ENCODE data around the gene LMAN2L.

The LMAN2L gene

GRCh38 chr2:96689431-96689991, 50.4 kb downstream of the LMAN2L start:
- Histone ChIP-seq H3K27ac (replicated peaks) (no peak overlapping the region), H3K27me3 (ENCODE audit: insufficient read depth, poor library complexity, severe bottlenecking) (no peaks in the 10 kb centered on the region), H3K4me3 (replicated peaks; ENCODE audit: insufficient read depth, low read length) (no peak overlapping the region)
- TF ChIP-seq REST (IDR thresholded peaks at IDR 0.05; ENCODE audit: insufficient replicate concordance, low read depth) = no peak
- TF ChIP-seq CTCF (IDR thresholded peaks at IDR 0.05; ENCODE audit: insufficient read depth, low read length) = no peak
- TF ChIP-seq SPI1 (IDR thresholded peaks at IDR 0.05; ENCODE audit: borderline replicate concordance, low read depth) = no peak
- TF ChIP-seq GABPA (IDR thresholded peaks at IDR 0.05; ENCODE audit: low read depth) = no peak
- no peak for TF ChIP-seq POLR2AphosphoS5 (IDR thresholded peaks at IDR 0.05; ENCODE audit: low read depth)
- DNase-seq (ENCODE audit: low read depth in 1 of 2, low spot score in 1 of 2) = no peak

GRCh38 chr2:96688649-96689430, 51.0 kb downstream of the LMAN2L start:
- no peak overlapping the region for H3K4me3 ChIP-seq (replicated peaks; ENCODE audit: insufficient read depth, low read length)
- no peaks in the 10 kb centered on the region for H3K27me3 ChIP-seq (ENCODE audit: insufficient read depth, poor library complexity, severe bottlenecking)
- TF ChIP-seq REST (IDR thresholded peaks at IDR 0.05; ENCODE audit: insufficient replicate concordance, low read depth) (no peak), POLR2AphosphoS5 (IDR thresholded peaks at IDR 0.05; ENCODE audit: low read depth) (no peak), CTCF (IDR thresholded peaks at IDR 0.05; ENCODE audit: insufficient read depth, low read length) (no peak), SPI1 (IDR thresholded peaks at IDR 0.05; ENCODE audit: borderline replicate concordance, low read depth) (no peak), GABPA (IDR thresholded peaks at IDR 0.05; ENCODE audit: low read depth) (no peak)
- DNase-seq (ENCODE audit: low read depth in 1 of 2, low spot score in 1 of 2) = no peak
- no peak overlapping the region for H3K27ac ChIP-seq (replicated peaks)

GRCh38 chr2:96687711-96688640, 51.9 kb downstream of the LMAN2L start:
- DNase-seq (ENCODE audit: low read depth in 1 of 2, low spot score in 1 of 2) = no peak
- TF ChIP-seq SPI1 (IDR thresholded peaks at IDR 0.05; ENCODE audit: borderline replicate concordance, low read depth) = no peak
- no peak for TF ChIP-seq POLR2AphosphoS5 (IDR thresholded peaks at IDR 0.05; ENCODE audit: low read depth)
- no peak for TF ChIP-seq CTCF (IDR thresholded peaks at IDR 0.05; ENCODE audit: insufficient read depth, low read length)
- TF ChIP-seq REST (IDR thresholded peaks at IDR 0.05; ENCODE audit: insufficient replicate concordance, low read depth) = no peak
- TF ChIP-seq GABPA (IDR thresholded peaks at IDR 0.05; ENCODE audit: low read depth) = no peak
- H3K4me3 ChIP-seq (replicated peaks; ENCODE audit: insufficient read depth, low read length) = no peak overlapping the region
- no peak overlapping the region for H3K27ac ChIP-seq (replicated peaks)
- no peaks in the 10 kb centered on the region for H3K27me3 ChIP-seq (ENCODE audit: insufficient read depth, poor library complexity, severe bottlenecking)
